Left renal pelvis (tissue), 4 donors: ENCODE results near the gene ANKAR. TPM values are rescaled to one million over a fixed set of nuclear protein-coding genes. Genes with fewer than 3 reads are reported as not detected.
A peak's percentile ranks its signal among the peaks of the same experiment; 100 is the strongest.
"Not testable (repeated sequence)": the region's sequence is repeated elsewhere in the genome, so short reads cannot be mapped to it uniquely, and the experiment has no call there.

Experiments used
- DNase-seq, 4 donors: peaks; one replicate each; pipeline ENCODE4 v3.0.0-alpha.2; 2013; ENCODE audit warnings: low read depth in 4 of 4, low spot score in 3 of 4
- polyA plus RNA-seq, 4 donors: library from polyadenylated mRNA; unstranded; fragments of 120-200 nt; gene quantifications; one replicate each; pipeline ENCODE4 v1.2.1, GENCODE V29; 2013; ENCODE audit not compliant: insufficient read length in 4 of 4

Gene ANKAR
- 10 to 100 TPM in 2 of 4 donors, 1 to 10 TPM in 2; 8.8 to 11.4 (median 10.0) TPM for polyA plus RNA-seq

GRCh38 chr2:189674374-189675112 is at the start of gene ANKAR:
TSS of gene ANKAR (plus strand) at chr2:189674670. CDS start at chr2:189676491, 1,821 bp downstream.
- peak in 3 of 4 donors; percentile 71 to 73 (median 71) for DNase-seq

DNA sequence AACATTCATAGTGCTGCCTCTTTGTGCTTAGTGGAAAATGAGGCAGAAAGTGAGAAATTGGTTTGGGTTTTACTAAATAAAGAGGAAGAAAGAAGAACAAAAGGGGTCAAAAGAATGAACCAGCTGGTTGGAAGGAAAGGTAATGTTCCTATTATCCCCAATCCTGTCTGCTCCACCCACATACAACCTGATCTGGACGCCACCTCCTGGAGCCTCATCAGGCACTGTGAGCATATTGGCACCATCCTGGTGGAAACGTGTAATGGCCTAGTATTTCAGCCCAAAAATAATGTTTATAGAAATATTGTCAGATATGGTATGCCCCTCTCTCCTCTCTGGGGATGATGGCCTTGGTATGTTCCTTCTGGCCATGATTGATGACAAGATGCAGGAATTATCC is 48.8 kb upstream of the ANKAR start:
- DNase-seq: no peak

- DNase-seq: no peak
These were observed 46.7 kb upstream of the ANKAR start for GRCh38 chr2:189627789-189628188.

- no peak for DNase-seq
These were observed 45.5 kb upstream of the ANKAR start for GRCh38 chr2:189628817-189629530.

DNA sequence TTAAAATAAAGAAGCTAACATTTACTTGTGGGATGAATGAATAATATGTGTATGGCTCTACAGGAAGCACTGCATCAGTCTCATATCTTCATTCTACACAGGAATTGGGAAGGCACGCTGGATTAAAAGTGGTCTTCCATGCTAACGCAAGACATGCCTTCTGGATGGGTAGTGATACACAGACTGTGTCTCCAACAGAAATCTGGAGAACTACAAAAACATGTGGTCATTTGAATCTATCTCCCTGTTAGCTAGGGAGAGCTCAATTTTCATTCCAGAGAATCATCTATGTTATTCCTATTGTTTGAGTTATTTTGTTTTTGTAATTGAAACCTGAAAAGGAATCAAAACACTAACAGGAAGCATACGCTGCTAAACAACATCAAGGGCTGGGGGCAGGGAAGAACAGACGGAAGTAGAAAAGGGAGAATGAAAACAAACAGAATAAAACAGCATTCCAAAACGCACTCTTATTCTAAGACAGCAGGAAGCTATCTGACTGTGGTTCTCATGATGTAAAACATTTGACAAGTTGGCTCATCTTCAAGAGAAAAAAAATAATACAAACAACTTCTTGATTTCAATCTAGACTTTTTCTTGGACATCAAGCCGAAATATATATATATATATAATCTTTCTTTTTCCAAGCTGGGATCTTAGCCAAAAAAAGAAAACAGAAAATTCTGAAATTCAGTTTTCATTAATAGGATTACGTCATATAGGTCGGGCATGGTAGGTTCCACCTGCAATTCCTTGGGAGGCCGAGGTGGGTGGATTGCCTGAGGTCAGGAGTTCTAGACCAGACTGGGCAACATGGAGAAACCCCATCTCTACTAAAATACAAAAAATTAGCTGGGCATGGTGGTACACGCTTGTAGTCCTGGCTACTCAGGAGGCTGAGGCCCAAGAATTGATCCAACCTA is 44.7 kb upstream of the ANKAR start:
- peak in 3 of 4 donors; percentile 39 to 50 (median 45) for DNase-seq

DNA sequence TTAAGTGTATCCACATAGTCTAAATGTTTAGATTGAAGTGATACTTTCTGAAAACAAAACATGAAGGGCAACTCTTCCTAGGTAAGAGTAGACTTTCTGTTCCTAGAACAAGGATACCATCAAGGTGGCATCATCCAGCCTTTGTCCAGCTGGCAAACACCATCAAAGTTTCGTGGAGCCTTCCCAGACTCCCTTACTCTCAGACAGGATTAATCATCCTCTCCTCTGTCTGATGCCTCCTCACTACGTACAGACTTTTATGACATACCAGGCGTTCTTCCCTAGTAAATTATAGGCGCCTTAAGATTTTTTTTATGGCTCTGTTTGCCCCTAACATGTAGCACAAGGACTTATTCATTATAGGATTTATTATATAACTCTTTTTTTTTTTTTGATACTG is 42.6 kb upstream of the ANKAR start:
- DNase-seq: no peak

GRCh38 chr2:189633392-189633811 is 41.1 kb upstream of the ANKAR start:
- DNase-seq: no peak

GRCh38 chr2:189635353-189635752 is 39.1 kb upstream of the ANKAR start:
- no peak for DNase-seq

GRCh38 chr2:189638301-189639006 is 36.0 kb upstream of the ANKAR start:
- no peak for DNase-seq

DNA sequence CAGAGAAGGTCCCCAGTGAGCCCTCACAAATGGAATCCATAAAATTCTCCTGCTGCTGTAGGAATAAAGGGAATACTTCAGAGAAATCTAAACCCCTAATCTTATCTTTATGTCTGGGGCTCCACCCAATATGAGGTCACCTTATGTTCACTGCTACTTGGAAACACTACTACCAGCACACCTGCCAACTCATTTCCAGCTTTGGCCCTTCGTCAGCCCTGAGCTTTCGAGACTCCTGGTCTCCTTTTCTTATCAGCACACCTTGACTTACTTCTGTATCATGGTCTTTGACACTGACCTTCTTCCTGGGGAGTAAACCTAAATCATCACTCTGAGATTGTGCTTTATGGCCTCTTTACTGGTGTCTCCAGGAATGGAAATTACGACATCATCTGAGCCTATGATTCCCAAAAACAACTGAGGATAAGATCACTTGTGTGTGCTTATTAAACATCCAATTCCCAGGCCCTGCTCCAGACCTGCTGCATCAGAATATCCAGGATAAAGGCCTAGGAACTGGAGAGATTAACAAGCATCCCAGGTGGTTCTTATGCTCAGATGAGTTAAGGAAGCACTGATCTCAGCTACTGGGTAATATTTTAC is 35.4 kb upstream of the ANKAR start:
- DNase-seq: no peak

DNA sequence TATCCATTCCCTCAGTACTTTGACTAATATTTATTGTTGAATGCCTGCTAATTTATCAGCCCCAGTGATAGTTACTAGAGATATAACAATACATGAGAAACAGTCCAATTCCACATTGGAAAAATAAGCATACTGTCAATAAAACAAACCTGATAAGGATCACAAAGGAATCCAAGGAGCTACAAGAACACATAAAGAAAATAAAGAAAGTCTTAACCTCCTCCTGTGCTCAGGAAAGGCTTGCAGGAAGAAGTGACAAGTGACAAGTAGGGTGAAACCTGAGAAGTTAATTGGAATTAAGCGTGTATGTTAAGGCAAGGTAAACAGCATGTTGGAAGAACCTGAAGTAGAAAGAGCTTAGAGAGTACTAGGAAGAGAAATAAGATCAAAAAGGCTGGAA is 33.5 kb upstream of the ANKAR start:
- no peak for DNase-seq

DNA sequence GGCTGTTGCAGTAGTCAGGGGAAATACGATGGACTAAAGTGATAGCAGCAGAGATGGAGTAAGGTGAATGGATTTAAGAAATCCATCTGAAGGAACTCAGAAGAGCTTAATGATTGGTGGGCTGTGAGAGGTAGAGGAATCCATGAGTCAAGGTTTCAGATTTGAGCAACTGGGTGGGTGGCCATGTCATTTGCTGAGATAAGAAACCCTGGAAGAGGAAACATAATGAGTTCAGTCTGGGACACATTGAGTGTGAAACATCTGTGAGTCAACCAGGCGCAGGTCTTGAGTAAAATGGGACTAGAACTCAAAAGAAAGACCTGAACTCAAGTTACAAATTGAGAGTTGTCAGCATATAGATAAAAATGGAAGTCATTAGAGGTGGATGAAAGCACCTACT is 32.9 kb upstream of the ANKAR start:
- no peak for DNase-seq

DNA sequence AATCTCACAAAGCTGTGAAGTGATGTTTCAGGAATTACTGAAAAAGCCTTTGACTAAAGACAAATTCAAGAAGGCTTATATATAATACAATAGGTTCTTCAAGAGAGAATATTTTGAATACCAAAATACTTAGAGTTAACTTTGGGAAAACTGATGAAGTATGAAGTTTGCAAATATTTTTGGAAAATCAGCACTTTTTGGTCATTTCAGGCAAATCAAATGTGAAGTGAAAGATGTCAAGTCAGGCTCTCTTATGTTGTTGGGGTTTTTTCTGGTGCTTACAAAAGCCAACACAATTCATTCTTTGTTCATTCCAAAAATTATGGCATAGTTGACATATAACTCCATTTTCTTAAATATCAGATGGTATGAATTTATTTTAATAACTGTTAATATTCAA is 27.9 kb upstream of the ANKAR start:
- DNase-seq: no peak

GRCh38 chr2:189648846-189649509 is 25.5 kb upstream of the ANKAR start:
- DNase-seq: no peak

DNA sequence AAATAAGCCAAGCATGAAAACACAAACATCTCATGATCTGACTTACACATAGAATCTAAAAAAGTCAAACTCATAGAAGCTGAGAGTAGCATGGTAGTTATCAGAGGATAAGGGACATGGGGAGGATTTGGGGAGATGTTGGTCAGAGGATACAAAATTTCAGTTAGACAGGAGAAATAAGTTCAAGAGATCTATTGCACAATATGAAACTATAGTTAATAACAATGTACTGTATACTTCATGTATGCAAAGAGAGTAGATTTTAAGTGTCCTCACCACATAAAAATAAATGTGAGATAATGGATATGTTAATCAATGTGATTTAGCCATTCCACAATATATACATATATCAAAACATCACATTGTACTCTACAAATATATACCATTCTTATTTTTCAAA is 23.2 kb upstream of the ANKAR start:
- no peak for DNase-seq

DNA sequence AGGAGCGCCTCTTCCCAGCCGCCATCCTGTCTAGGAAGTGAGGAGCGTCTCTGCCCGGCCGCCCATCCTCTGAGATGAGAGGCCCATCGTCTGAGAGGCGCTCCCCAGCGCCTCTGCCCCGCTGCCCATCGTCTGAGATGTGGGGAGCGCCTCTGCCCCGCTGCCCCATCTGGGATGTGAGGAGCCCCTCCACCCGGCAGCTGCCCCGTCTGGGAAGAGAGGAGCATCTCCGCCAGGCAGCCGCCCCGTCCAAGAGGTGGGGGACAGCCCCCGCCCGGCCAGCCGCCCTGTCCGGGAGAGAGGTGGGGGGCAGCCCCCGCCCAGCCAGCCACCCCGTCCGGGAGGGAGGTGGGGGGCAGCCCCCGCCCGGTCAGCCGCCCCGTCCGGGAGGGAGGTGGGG is 21.0 kb upstream of the ANKAR start:
- DNase-seq: not testable (repeated sequence)

- no peak for DNase-seq
These were observed 19.8 kb upstream of the ANKAR start for GRCh38 chr2:189654641-189655040.

DNA sequence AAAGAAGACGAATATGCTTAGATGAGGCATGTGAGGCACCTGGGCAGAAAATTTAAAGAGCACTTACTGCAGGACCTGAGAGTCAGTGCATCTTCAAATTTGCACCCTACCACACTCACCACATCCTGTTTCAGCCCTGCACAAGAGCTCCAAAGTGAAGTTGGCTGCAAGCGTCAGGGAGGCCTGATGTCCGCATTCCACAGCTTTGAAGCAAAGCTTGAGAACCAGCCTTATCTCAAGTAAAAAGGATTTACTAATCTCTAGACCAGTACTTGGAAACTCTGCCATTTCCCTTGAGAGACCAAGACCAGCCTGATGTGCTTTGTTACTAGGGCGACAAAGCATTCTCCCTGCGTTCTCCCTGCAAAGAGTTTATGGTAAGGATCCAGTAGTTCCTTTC is 16.6 kb upstream of the ANKAR start:
- DNase-seq: no peak
